CD4-positive, alpha-beta T cell treated with Interleukin-21 for 1 hour (primary cell): Measurements from ENCODE around the gene ABCB9.
A peak's percentile ranks its signal among the peaks of the same experiment; 100 is the strongest.
"Not testable (repeated sequence)": the region's sequence is repeated elsewhere in the genome, so short reads cannot be mapped to it uniquely, and the experiment has no call there.

ENCODE experiments used
- DNase-seq: peaks from one replicate; pipeline ENCODE4 v3.0.0-alpha.2; 2020

ABCB9 gene

DNA sequence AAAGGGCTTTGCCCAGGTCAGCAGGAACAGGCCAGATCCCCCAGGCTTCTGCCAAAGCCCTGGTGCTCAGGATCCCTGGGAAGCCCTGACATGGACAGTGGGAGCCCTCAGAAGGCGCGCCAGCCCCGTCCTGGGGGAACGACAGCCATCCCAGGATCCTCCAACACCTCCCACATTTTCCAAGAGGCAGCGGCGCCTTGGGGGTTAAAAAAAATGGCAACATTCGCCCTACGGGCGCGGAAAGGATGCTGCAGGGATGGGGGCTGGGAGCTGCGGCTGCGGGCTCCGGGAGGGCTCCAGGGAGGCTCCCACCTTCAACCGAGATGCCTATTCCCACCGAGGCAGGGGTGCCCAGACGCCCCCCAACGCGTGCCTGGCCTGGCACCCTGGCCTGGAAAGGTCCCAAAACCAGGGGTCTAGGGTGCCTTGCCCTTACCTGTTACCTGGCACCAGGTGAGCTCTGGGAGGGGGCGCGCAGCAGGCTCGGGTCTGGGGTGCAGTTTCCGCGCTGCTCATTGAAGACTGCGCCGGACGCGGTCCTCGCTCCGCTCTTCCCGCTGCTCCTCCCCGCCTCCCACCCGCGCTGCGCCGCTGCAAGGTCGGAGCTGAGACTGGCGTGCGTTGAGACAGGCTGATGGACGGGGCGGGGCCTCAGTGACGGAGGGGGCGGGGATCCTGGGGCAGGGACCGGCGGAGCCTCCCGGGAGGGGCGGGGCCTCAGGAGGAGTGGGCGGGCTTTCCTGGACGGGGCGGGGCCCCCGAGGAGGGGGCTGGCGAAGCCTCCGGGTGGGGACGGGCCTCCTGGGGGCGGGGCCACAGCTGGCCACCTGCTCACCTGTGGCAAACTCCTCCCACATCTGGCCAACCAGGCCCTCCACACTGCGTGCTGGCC is at the start of gene ABCB9:
TSS of gene ABCB9 (minus strand) at position 613 of the 892 bp plus-strand sequence. CDS start 6,228 bp downstream, outside the sequence.
- peak; percentile 95 for DNase-seq

DNA sequence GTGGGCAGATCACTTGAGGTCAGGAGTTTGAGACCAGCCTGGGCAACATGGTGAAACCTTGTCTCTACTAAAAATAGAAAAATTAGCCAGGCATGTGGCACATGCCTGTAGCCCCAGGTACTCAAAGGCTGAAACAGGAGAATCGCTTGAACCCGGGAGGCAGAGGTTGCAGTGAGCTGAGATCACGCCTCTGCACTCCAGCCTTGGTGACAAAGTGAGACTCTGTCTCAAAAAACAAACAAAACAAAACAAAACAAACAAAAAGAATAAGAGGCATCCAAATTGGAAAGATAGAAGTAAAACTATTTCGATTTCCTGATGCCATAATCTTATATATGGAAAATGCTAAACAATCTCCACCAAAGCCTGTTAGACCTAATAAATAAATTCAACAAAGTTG is 48.2 kb upstream of the ABCB9 start:
- DNase-seq, result not testable (repeated sequence)

DNA sequence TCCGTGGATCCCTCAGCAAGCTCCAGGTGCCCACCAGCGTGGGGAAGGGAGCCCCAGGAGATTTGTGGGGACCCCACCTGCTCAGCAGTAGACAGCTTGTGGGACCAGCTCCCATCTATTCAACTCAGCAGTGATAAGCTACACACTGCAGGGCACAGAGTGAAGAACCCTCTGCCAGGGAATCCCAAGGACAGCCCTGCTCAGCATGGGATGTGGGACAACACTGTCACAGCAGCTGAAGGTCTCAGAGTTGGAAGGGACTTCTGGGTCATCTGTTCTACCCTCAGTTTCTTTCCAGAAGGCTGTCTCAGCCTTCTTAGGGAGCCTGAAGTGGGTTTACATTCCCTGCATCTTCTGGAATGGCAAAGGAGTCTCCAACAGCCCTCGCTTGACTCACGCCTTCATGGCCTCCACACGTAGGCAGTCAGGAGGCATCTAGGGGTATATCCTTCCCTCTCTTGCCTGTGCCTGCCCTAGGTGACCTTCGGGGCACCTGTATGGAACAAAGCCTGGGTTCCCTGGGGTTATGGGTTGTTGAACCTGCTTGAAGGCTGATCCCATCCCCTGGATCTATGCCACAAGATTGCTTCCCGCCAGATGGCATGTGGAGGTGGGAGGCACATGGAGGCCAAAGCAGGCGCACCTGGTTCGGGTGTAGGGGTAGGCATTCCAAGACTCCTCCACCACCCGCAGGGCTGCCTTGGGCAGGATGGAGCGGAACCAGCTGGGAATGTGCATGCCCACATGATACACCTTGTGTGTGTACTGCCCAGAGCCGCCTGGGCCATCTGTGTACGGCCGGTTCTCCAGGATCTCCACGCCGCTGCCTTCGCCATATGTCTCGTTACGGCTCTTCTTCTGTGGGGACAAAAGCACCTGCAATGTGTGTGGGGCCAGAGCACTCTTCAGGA is 47.2 kb upstream of the ABCB9 start:
- DNase-seq, result no peak

DNA sequence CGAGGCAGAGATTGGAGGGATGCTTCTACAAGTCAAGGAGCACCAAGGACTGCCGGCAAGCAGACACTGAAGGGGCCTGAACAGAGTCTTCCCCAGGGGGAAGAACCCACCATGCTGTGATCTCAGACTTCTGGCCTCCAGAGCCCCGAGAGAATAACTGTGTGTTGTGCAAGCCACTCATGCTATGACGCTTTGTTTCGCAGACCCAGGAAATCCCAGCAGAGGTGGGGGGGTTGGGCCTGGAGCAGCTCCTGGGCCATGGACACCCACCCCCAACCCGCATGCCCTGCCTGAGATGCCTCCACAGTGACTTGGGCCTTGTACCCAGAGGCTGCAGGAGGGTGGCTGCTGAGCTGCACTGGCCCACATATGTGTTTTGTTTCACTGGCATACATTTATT is 45.4 kb upstream of the ABCB9 start:
- DNase-seq, result no peak

DNA sequence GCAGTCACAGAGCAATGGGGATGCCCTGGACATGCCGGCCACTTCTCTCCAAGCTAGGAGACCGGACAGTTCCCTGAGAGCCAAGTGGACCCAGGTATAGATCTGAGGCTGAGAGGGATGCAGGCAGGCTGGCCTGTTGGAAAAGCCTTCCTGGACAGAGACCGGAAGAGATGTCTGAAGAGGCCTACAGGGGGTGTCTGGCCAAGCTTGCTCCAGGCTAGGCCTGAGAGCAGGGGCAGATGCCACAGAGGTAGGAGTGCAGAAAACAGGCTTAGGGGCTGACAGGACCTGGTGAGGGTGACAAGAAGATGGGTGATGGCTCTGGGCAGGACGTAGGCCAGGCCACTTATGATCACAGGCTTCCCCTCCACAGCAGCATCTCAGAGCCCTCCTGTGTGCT is 44.4 kb upstream of the ABCB9 start:
- DNase-seq, result no peak

DNA sequence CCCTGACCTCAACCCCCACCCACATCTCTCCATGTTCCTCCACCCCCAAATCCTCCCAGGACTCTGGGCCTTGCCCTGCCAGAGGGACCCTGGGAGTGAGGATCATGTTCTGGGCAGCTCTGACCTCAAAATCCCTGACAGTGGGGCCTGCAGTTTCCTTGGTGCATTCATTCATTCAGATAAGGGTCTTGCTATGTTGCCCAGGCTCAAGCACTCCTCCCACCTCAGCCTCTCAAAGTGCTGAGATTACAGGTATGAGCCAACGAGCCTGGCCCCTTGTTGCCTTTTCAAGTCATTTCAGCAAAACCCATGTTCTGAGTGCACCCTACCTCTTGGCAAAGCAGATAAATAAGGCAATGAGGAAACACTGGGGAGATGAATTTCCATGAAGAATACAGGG is 43.8 kb upstream of the ABCB9 start:
- DNase-seq, result no peak

DNA sequence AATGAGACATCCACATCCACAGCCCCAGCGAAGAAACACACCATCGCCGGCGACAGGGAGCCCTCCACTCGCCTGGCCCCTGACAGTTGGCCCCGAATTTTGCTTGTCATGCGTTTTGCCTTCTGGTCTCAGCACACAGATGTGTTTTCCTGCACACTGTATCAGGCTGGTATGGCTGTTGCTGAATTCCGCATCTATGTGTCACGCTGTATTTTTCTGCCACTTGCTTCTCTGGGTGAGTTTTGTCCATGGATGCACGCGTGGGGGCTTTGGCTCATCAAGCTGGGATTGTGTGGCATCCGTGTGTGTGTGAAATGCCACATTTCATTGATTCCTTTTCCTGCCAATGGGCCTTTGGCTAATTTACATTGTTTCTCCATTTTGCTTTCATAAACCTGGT is 40.7 kb upstream of the ABCB9 start:
- DNase-seq, result no peak

DNA sequence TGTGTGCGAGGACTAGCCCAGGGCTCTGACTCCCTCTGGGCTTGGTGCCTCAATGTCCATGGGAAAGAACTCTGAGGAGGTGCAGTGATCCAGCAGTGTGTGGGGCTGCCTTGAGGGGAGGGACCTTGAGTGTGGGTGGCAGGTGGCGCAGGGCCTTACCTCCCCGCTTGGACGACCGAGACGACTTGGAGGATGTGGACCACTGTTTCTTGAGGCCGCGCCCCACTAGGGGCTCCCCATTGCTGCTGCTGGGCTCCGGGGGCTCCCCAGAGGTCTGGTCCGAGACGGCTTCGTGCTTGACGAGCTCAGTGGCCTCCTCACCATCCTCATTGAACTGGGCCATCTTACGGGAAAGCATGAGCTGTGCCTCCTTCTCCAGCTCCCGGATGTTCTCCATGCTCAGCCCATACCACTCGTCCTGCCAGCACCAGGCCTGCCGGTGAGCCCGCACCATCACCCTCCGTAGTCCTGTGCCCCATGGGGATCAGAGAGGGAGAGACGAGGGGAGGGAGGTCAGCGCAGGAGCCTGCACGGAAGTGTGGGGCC is 38.9 kb upstream of the ABCB9 start:
- no peak for DNase-seq

DNA sequence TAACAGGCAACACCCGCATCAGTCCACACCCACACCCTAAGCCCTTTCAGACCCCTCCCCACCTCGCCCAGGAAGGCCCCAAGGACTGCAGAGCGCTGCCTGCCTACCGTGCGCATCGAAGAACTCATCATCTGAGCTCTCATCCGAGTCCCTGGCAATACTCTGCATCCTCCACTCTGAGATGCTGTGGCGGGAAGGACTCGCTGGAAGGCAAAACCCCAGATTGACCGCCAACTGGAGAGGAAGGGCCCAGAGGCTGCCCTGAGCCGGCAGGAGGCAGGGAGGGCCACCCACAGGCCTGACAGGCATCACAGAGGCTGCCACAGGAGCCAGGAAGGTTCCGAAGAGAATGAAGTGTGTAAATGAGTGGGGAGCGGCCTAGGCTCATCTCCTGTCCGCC is 38.0 kb upstream of the ABCB9 start:
- no peak for DNase-seq

DNA sequence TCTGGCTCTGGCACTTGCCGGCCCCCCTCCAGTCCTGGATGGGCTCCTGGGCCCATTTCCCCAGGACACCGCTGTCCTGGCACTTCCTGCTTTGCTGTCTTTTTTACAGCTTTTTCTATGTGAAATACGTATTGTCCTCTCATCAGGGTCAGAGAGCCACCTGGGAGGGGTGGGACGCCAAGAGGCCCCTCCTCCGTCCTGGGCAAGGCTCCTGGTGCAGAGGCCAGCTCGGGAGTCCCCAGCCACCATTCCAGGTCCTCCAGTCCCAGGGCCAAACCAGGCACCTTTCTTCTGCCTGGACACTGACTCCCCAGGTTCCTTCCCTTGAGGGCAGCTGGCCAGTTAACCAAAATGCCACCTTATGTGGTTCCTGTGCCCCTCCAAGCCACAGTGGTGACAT is 37.0 kb upstream of the ABCB9 start:
- DNase-seq, result no peak

DNA sequence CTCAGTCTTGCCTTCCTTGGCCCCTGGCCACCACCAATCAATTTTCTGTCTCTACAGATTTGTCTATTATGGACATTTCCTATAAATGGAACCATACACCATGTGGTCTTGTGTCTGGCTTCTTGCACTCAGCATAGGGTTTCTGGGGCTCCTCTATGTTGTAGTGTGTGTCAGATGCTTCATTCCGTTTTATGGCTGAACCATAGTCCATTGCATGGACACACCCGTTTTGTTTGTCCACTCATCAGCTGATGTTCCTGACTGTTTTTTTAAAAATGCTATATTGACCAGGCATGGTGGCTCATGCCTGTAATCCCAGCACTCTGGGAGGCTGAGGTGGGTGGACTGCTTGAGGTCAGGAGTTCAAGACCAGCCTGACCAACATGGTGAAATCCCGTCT is 35.2 kb upstream of the ABCB9 start:
- DNase-seq, result no peak

DNA sequence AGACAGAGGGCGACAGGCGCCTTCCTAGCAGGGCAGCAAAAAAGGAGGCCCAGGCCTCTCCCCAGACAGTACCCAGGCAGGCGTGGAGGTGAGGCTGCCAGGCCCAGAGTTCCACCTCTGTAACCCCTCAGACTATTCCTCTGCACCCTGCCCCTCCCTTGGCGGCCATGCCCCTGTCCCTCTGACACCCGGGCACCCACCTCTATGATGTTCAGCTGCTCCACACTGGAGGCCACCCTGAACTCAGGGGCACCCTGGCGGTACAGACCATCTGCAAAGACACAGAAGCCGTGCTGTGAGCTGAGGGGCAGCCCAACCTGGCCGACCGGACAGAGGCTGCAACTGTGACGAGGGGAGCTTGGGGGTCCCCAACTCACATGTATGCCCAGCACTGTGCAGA is 34.3 kb upstream of the ABCB9 start:
- DNase-seq, result no peak

DNA sequence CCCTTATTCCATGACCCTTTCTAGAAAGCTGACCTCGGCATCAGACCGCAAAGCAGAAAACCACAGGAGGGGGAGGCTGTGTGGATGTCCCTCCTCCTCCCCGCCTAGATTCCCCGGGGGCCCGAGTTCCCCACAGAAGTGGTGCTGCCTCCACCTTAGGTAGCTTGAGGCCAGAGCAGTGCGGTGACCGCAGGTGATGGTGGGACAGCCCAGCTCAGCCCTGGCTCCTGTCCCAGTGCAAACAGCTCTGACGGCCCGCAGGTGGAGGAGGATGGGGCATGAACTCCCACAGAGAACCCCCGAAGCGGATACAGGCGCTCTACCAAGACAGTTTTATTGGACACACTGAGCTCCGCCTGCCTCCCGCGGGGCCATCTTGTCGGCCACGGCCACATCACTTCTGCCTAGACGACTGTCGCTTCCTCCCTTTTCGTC is 33.7 kb upstream of the ABCB9 start:
- no peak for DNase-seq

DNA sequence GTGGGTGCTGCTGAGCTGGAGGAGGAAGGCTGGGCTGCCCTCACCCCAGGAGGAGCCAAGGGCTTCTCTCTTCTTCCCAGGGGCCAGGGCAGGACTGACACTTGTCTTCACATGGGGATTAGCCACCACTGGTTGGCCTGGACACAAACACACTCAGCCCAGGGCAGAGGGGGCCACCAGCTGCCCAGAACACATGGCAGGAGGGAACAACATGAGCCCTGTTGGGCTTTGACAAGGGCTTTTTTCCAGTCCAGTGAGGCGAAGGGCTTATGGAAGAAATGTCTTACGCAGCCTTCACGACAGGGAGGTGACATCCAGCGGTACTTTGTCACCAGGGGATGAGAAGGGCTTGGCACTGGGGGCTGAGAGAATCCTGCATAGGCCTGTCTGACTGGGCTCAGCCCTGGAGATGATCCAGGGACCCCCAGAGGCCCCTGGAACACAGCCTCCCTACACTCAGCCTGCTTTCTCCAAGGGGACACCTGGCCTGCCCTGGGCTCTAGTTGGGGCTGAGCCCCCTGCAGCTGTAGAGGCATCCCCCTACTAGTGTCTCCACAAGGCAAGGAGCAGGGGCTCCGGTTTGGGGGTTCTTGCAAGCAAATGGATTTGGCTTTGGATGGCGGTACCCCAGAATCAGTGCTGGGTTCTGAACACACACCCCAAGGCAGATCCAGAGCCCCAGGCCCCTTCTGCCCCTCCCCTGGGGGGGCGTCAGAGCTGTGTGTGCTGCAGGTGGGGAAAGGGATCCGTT is 33.1 kb upstream of the ABCB9 start:
- DNase-seq, result no peak

DNA sequence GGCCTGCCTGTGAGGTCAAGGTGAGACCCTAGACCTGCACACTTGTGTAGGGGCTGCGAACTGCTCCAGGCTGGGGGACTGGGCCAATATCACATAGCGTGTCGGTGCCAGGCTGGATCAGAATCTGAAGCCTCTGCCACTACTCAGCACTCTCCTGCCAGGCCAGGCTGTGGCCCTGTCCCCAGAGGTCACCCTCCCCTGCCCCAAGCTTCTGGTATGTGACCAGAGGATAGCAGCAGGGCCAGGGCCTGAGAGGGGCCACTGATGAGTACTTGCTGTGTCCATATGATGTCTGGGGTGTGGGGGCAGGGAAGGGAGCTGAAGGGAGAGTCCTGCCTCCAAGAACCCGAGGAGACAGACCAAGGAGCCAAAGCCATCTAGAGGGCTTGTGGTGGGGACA is 32.1 kb upstream of the ABCB9 start:
- DNase-seq, result no peak

DNA sequence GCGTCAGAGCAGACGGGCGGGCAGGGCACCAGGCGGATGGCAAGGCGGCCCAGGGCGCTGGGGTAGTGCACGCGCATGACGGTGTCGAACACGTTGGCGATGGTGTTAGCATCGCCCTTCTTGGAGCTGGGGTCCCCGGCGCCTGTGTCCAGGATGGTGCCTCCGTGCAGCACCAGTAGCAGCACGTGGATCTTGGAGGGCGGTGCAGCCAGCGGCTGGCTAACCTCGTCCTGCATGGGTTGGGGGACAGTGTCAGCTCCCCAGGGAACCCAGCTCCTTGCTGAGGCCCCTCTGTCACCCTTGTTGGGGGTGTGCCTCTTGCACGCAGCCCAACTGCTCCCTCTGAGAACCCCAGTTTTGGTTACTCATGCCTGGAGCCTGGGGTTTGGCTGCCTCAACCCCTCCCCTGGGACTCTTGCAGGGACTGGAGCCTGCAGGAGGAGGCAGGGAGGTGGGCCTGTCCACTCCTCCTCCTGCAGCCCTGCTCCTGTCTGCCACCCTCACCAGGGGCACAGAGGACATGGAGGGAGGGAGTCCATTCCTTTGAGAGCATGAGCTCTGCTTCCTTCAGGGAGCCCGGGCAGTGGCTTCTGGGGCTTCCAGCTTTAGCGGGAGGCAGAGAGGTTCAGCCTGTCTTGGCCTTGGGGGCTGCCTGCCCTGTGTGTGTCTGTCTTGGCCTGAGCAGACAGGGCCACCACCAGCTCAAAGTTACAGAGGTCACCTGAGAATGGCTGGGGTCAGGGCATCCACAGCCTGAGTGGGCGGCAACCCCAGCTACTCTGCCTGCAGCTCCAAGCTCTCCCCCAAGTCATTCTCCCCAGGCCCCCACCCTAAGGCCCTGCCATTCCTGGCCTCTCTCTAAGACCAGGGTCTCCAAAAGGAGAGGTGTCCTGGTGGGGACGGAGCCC is 31.3 kb upstream of the ABCB9 start:
- DNase-seq, result no peak

DNA sequence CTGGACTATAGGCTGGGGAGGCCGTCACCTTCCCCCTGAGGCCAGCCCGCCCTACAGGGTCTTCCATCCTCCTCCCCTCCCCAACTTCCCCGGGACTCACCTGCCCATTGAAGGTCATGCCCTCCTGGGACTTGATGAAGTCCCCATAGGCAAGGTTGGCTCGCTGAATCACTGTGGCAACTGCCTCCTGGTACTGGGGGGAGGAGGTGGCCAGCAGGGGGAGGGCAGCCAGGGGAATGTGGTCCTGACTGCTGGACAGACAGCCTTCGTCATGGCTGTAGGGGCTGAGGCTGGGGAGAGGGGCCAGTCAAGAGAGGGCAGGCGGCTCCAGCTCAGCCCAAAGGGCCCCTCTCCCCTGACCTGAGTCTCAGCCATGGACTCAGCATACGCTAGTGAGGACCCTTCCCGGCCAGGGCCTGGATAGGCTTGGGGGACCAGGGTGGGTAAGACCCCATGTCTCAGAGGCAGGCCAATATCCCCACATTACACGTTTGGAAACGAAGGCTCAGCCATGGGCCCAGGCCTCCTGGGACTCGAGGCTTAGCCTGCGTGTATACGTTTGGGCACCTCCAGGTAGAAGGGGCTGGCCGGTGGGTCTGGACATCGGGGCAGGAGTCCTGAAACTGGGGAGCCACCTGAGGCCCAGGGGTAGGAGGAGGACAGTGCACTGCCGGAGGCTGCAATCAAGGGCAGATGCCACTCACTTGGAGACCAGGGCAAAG is 30.5 kb upstream of the ABCB9 start:
- DNase-seq, result no peak

DNA sequence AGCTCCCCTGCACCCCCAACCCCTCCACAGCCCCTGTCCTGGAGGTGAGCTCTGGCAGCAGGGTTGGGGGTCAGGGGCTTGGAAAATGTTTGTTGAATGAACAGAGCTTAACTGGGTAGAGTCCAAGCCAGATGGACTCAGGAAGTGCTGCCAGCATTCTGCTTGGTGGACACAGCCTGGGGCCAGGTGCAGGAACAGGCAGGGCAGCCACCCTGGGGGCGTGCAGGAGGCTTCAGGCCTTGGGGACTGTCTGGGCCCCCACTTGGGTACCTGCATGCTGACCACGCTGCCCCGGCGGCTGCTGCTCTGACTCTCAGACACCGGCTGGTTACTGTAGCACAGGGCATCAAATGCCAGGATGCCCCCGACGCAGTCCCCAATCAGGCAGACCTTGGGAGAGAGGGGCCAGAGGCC is 29.9 kb upstream of the ABCB9 start:
- DNase-seq, result no peak

DNA sequence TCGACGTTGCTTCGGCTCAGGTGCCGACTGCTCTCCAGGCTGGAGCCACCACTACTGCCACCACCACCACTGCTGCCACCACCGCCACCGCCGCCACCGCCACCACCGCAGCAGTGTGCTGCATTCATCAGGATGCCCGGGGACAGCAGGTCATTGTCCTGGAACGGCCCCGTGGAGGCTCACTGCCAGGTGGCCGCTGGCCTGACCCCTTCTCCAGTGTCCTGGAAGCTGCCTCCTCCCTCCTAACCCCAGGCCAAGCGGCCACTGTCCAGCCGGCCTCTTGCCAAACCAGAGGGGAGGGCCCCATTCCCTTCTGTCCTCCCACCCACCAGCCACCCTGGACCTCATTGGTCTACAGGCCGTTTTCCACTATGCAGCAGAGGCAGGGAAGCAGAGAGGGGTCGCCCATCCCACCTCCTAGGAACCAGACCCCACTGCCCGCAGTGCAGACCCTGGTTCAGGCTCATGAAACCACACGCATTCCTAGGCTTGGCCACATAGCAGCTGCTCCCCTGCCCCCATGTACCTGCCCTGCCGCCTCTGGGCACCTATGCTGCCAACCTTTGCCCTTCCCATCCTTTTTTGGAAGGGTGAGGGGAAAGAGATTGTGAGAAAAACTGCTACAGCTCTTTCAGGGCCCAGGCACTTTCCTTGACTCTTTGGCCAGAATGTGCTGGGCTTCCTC is 29.4 kb upstream of the ABCB9 start:
- no peak for DNase-seq

DNA sequence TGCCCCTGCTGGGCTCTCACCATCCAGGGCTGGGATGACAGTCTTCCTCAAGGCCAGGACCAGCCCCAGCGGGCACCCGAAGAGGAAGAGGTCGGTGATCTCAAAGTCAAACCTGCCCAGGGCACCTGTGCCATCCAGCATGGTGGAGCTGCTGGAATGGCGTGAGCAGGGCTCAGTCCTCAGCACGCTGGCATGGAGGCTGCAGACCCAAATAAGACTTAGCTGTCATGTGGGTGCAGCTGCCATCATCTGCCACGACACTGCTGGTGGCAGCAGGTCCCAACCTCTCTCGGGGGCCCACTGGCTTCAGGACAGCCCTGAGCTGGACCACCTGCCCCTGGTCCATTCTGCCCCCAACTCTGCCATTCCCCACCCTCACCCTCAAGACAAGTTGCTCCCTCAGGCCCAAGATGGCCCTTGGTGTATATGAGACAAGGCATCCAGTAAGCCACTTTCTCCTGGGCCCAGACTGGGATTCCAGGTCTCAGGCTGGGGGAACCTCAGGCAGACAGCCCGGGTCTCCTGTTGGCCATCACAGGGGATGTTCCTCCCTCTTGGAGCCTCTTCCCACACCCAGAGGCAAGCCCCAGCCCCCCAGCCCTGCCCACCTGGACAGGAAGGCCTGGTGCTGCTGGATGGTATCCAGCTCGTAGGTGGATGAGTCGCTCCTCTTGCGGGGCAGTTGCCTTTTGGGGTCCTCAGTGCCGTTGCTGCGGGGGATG is 28.7 kb upstream of the ABCB9 start:
- no peak for DNase-seq
